ENCODE results near the gene HSD11B1. TPM values are rescaled to one million over a fixed set of nuclear protein-coding genes. Genes with fewer than 3 reads are reported as not detected.

HSD11B1 gene
- total RNA-seq, 1 donor from 2014 or later: 0.75 TPM

GRCh38 chr1:209777587-209777986 lies 72.9 kb downstream of the HSD11B1 start:
- H3K4me3 ChIP-seq (ENCODE audit: low read depth, low read length): no peak overlapping the region
- no peak for TF ChIP-seq CTCF (conservative IDR thresholded peaks at IDR 0.05; ENCODE audit: low read depth, low read length)
- DNase-seq (ENCODE audit: low read depth): no peak

GRCh38 chr1:209778102-209778501 lies 73.5 kb downstream of the HSD11B1 start:
- no peak for DNase-seq (ENCODE audit: low read depth)
- no peak for TF ChIP-seq CTCF (conservative IDR thresholded peaks at IDR 0.05; ENCODE audit: low read depth, low read length)
- no peak overlapping the region for H3K4me3 ChIP-seq (ENCODE audit: low read depth, low read length)

DNA sequence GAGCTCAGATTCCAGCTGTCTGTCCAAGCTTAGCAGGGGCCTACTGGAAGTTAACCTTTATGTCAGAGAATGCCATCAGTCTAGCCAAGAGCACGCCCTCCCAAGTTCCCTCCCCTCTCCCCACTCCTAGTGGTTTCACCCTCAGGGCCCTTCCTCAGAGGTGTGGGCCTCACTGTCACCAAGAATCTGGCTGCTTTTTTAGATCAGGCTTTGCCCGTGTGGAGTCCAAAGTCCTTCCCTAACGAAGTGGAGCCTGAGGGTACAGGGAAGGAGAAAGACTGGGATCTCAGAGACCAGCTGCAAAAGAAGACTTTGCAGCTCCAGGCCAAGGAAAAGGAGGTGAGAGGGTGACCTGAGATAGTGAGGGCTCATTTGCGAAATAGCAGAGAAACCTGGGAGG lies 75.6 kb downstream of the HSD11B1 start:
- no peak for TF ChIP-seq CTCF (conservative IDR thresholded peaks at IDR 0.05; ENCODE audit: low read depth, low read length)
- no peak for DNase-seq (ENCODE audit: low read depth)
- no peak overlapping the region for H3K4me3 ChIP-seq (ENCODE audit: low read depth, low read length)

DNA sequence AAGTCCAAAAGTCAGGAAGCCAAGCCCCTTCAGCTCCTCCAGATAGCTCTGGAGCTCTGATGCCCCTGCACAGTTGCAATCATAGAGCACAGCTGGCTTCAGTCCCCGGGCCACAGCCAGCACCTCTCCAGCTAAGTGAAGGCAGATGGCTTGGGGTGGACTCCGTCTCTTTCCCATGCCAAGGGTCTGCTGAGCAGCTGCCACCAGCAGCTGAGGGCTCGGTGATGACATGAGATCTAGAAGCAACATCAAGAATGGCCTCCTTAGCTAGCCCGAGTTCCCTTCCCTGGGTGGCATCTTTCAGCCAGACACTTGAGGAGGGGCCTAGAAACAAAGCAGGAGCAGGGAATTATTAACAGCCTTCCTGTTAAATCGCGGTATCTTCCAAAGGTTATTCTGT lies 78.7 kb downstream of the HSD11B1 start:
- H3K4me3 ChIP-seq (ENCODE audit: low read depth, low read length): peak overlapping the region; percentile 92
- DNase-seq (ENCODE audit: low read depth): no peak
- no peak for TF ChIP-seq CTCF (conservative IDR thresholded peaks at IDR 0.05; ENCODE audit: low read depth, low read length)

Other genes starting within 250 kb of the HSD11B1 start
- gene CAMK1G, start 121.1 kb upstream of the HSD11B1 start, total RNA-seq: 0.23 TPM in 1 of 2 replicates, not detected in the other
- gene LAMB3, start 52.4 kb upstream of the HSD11B1 start, total RNA-seq: 65.5 and 72.0 TPM in 2 replicates
- 12.9 and 41.0 TPM in 2 replicates for gene G0S2, start 29.4 kb upstream of the HSD11B1 start, total RNA-seq
- not detected in 2 replicates for gene TRAF3IP3, start 51.2 kb downstream of the HSD11B1 start, total RNA-seq
- 3.3 and 4.4 TPM in 2 replicates for gene C1orf74, start 79.7 kb downstream of the HSD11B1 start, total RNA-seq
- 12.9 and 43.8 TPM in 2 replicates for gene IRF6, start 101.3 kb downstream of the HSD11B1 start, total RNA-seq
- 7.5 and 10.9 TPM in 2 replicates for gene UTP25, start 123.1 kb downstream of the HSD11B1 start, total RNA-seq
- 3.9 and 7.6 TPM in 2 replicates for gene SYT14, start 233.4 kb downstream of the HSD11B1 start, total RNA-seq

All from epithelial cell of proximal tubule (primary cell).